GM23338 (cell line): ENCODE measurements around the gene JARID2. TPM values are rescaled to one million over a fixed set of nuclear protein-coding genes. Genes with fewer than 3 reads are reported as not detected.

Experiments
- ATAC-seq: fragments of 200-7000 bp; cut with Tn5 transposase; 3 replicates; pipeline ENCODE4 v1.9.1; 2020
- DNase-seq: peaks from one replicate; pipeline ENCODE4 v3.0.0-alpha.2; 2015; ENCODE audit warnings: low spot score
- H2AFZ ChIP-seq: fragments of 200-600 bp; sonication (generic); 2 replicates; pipeline ENCODE4 v1.8.0; 2016; ENCODE audit warnings: antibody characterized with exemption, mild to moderate bottlenecking, moderate library complexity
- H3F3A ChIP-seq: fragments of 200-600 bp; sonication (generic); replicated peaks from 2 replicates; pipeline ENCODE4 v1.8.0; 2017; ENCODE audit warnings: antibody characterized with exemption, mixed run types, low read depth
- H3K27ac ChIP-seq: fragments of 200-600 bp; sonication (generic); 2 replicates; pipeline ENCODE4 v1.6.1; 2016; ENCODE audit warnings: low read depth
- H3K27me3 ChIP-seq: fragments of 200-600 bp; sonication (generic); 2 replicates; pipeline ENCODE4 v1.8.0; 2016; ENCODE audit warnings: mild to moderate bottlenecking, mixed run types, moderate library complexity; ENCODE audit not compliant: insufficient read depth
- H3K36me3 ChIP-seq: fragments of 200-600 bp; sonication (generic); 2 replicates; pipeline ENCODE4 v1.8.0; 2016; ENCODE audit warnings: mild to moderate bottlenecking; ENCODE audit not compliant: insufficient read depth
- H3K4me1 ChIP-seq: fragments of 200-600 bp; sonication (generic); 2 replicates; pipeline ENCODE4 v1.8.0; 2016; ENCODE audit warnings: mild to moderate bottlenecking, moderate library complexity; ENCODE audit not compliant: insufficient read depth
- H3K4me2 ChIP-seq: fragments of 200-600 bp; sonication (generic); 2 replicates; pipeline ENCODE4 v1.7.1; 2017; ENCODE audit warnings: mixed run types
- H3K4me3 ChIP-seq: fragments of 200-600 bp; sonication (generic); 2 replicates; pipeline ENCODE4 v1.6.1; 2016; ENCODE audit warnings: mixed run types
- H3K79me2 ChIP-seq: fragments of 200-600 bp; sonication (generic); replicated peaks from 2 replicates; pipeline ENCODE4 v1.8.0; 2017; ENCODE audit warnings: mild to moderate bottlenecking; ENCODE audit not compliant: insufficient read depth
- H3K9me2 ChIP-seq: fragments of 200-600 bp; sonication (generic); 2 replicates; pipeline ENCODE4 v1.8.0; 2017; ENCODE audit not compliant: insufficient read depth
- H4K20me1 ChIP-seq: fragments of 200-600 bp; sonication (generic); replicated peaks from 2 replicates; pipeline ENCODE4 v1.8.0; 2017; ENCODE audit warnings: mild to moderate bottlenecking; ENCODE audit not compliant: insufficient read depth
- H3K27ac Mint-ChIP-seq: 2 replicates; pipeline ENCODE4 v1.8.0; 2020; ENCODE audit warnings: inconsistent platforms, mild to moderate bottlenecking, moderate library complexity, mixed read lengths
- H3K27me3 Mint-ChIP-seq: 3 replicates; pipeline ENCODE4 v1.8.0; 2022; ENCODE audit warnings: low read depth, mild to moderate bottlenecking, moderate library complexity, mixed read lengths, inconsistent platforms; ENCODE audit not compliant: insufficient read depth, poor library complexity
- H3K36me3 Mint-ChIP-seq: 3 replicates; pipeline ENCODE4 v1.8.0; 2021; ENCODE audit warnings: low read depth, mild to moderate bottlenecking, inconsistent platforms, moderate library complexity, mixed read lengths
- H3K4me1 Mint-ChIP-seq: 3 replicates; pipeline ENCODE4 v1.8.0; 2020; ENCODE audit warnings: mild to moderate bottlenecking, inconsistent platforms, mixed read lengths
- H3K4me3 Mint-ChIP-seq: 3 replicates; pipeline ENCODE4 v1.8.0; 2021; ENCODE audit warnings: moderate library complexity, mild to moderate bottlenecking, inconsistent platforms, mixed read lengths
- H3K9me3 Mint-ChIP-seq: 3 replicates; pipeline ENCODE4 v1.8.0; 2020; ENCODE audit warnings: moderate library complexity, mild to moderate bottlenecking, inconsistent platforms, mixed read lengths
- CREB1 ChIP-seq: fragments of 250-450 bp; sonication (Bioruptor Pico); IDR thresholded peaks from 2 replicates; pipeline ENCODE4 v1.5.0; 2020; ENCODE audit warnings: low read depth, mild to moderate bottlenecking, moderate library complexity
- EZH2phosphoT487 ChIP-seq: fragments of 200-600 bp; sonication (generic); IDR thresholded peaks from one replicate; pipeline ENCODE4 v1.8.1; 2018; ENCODE audit warnings: antibody characterized with exemption; ENCODE audit not compliant: unreplicated experiment
- JUNB ChIP-seq: IDR thresholded peaks from one replicate; pipeline ENCODE4 v1.6.1; 2016; ENCODE audit warnings: antibody characterized with exemption; ENCODE audit not compliant: unreplicated experiment
- NANOG ChIP-seq: IDR thresholded peaks from 2 replicates; pipeline ENCODE4 v1.6.1; 2016; ENCODE audit warnings: antibody characterized with exemption, borderline replicate concordance
- POLR2AphosphoS5 ChIP-seq: IDR thresholded peaks from 2 replicates; pipeline ENCODE4 v1.6.1; 2016; ENCODE audit warnings: antibody characterized with exemption, low read depth
- STAT1 ChIP-seq: IDR thresholded peaks from one replicate; pipeline ENCODE4 v1.6.1; 2016; ENCODE audit warnings: antibody characterized with exemption; ENCODE audit not compliant: unreplicated experiment
- ZNF114 ChIP-seq: fragments of 250-450 bp; sonication (Bioruptor Pico); IDR thresholded peaks from 2 replicates; pipeline ENCODE4 v1.5.0; 2020; ENCODE audit warnings: mild to moderate bottlenecking, moderate library complexity
- ZNF331 ChIP-seq: fragments of 250-450 bp; sonication (Bioruptor Pico); IDR thresholded peaks from 2 replicates; pipeline ENCODE4 v1.5.0; 2020; ENCODE audit warnings: low read depth, mild to moderate bottlenecking, moderate library complexity
- polyA plus RNA-seq: library from polyadenylated mRNA; unstranded; fragments of >200 nt; fragmentation: Nextera tagmentation; extraction: Ambion mirVana; gene quantifications from 2 replicates; pipeline ENCODE4 v1.2.1, GENCODE V29; 2016
- total RNA-seq: library from RNA; depleted of rRNA; stranded (reverse); fragments of >200 nt; shearing (Covaris generic); gene quantifications from 2 replicates; pipeline ENCODE4 v1.2.3, GENCODE V29; 2014
- TF ChIP-seq, protein P1 (sequence below), 2 experiments: fragments of 200-600 bp in 1 of 2; sonication (generic) in 1 of 2; conservative IDR thresholded peaks; 2 replicates each; pipeline versions ENCODE4 v1.5.1 to v1.6.1; 2016 to 2017; ENCODE audit warnings: antibody characterized with exemption in 2 of 2, low read depth in 2 of 2, mild to moderate bottlenecking in 2 of 2, moderate library complexity in 1 of 2
- TF ChIP-seq, protein P2 (sequence below): fragments of 250-450 bp; sonication (Bioruptor Pico); IDR thresholded peaks from 2 replicates; pipeline ENCODE4 v1.5.0; 2020; ENCODE audit warnings: mild to moderate bottlenecking, moderate library complexity
- TF ChIP-seq, protein P3 (sequence below): IDR thresholded peaks from 2 replicates; pipeline ENCODE4 v1.6.1; 2016; ENCODE audit warnings: antibody characterized with exemption

The JARID2 gene
- total and polyA plus RNA-seq, 2 experiments from 2014 or later, result 92.8 to 196 TPM

DNA sequence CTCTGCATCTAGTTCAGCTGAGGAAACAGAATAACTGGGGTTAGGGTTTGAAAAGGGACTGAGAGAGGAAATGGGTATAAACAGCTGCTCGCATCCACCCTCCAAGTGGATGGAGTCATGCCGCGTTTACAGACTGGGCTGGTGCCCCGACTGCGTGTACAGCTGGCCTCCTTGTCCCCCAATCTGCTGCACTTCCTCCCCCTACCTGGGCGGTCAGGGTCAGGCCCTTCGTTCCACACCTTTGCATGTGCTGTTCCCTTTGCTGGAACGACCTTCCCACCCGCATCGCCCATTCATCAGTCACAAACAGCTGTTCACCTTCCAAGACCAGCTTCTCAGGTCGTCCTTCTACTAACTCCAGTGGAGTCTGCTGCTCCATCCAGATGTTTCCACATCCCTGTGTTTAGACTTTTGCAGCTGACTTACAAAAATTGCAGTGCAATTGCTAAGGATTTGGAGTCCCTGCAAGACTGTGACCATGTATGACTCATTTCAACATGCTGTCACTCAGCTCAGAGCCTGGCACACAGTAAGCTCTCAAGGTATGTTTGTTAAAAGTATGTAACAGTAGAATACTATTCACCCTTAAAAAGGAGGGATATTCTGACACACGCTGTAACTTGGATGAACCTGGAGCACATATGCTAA lies 287.6 kb downstream of the JARID2 start:
- Mint-ChIP-seq H3K4me1 (no peaks in the 10 kb centered on the region), H3K9me3 (peaks cover 12% of the 10 kb centered on the region; the same call in 2 of the 3 replicates), H3K27ac (no peak overlapping the region), H3K36me3 (peaks cover 17% of the 10 kb centered on the region), H3K4me3 (no peak overlapping the region), H3K27me3 (peaks cover 10% of the 10 kb centered on the region)
- no peaks in the 10 kb centered on the region for H3K9me2 ChIP-seq
- no peaks in the 10 kb centered on the region for H3F3A ChIP-seq
- DNase-seq, result no peak
- H2AFZ ChIP-seq, result no peak overlapping the region
- no peaks in the 10 kb centered on the region for H3K79me2 ChIP-seq
- H3K36me3 ChIP-seq, result no peaks in the 10 kb centered on the region
- H4K20me1 ChIP-seq, result peaks cover 3% of the 10 kb centered on the region; the same call in 1 of the 2 replicates
- TF ChIP-seq EZH2phosphoT487 (no peak), CREB1 (CRISPR knock-in tag) (no peak), ZNF114 (CRISPR knock-in tag) (no peak), JUNB (no peak), STAT1 (no peak), POLR2AphosphoS5 (no peak)
- TF ChIP-seq, protein P1, sequence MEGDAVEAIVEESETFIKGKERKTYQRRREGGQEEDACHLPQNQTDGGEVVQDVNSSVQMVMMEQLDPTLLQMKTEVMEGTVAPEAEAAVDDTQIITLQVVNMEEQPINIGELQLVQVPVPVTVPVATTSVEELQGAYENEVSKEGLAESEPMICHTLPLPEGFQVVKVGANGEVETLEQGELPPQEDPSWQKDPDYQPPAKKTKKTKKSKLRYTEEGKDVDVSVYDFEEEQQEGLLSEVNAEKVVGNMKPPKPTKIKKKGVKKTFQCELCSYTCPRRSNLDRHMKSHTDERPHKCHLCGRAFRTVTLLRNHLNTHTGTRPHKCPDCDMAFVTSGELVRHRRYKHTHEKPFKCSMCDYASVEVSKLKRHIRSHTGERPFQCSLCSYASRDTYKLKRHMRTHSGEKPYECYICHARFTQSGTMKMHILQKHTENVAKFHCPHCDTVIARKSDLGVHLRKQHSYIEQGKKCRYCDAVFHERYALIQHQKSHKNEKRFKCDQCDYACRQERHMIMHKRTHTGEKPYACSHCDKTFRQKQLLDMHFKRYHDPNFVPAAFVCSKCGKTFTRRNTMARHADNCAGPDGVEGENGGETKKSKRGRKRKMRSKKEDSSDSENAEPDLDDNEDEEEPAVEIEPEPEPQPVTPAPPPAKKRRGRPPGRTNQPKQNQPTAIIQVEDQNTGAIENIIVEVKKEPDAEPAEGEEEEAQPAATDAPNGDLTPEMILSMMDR (conservative IDR thresholded peaks at IDR 0.05; ENCODE audit: low read depth in 2 of 2), result no peak
- H3K27ac ChIP-seq, result no peak overlapping the region
- no peak for ATAC-seq
- no peak overlapping the region for H3K4me3 ChIP-seq
- no peak overlapping the region for H3K4me2 ChIP-seq
- H3K27me3 ChIP-seq, result no peaks in the 10 kb centered on the region
- H3K4me1 ChIP-seq, result no peaks in the 10 kb centered on the region

DNA sequence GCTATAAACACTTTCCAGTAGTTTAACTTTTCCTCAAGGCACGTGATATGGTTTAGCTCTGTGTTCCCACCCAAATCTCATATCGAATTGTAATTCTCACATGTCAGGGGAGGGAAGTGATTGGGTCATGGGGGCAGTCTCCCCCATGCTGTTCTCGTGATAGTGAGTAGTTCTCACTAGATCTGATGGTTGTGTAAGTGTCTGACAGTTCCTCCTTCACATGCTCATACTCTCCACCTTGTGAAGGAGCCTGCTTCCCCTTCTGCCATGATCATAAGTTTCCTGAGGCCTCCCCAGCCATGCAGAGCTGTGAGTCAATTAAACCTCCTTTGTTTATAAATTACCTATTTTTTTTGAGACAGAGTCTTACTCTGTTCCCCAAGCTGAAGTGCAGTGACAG lies 289.1 kb downstream of the JARID2 start:
- Histone ChIP-seq H3K27me3 (no peaks in the 10 kb centered on the region), H3K4me1 (no peaks in the 10 kb centered on the region), H3K9me2 (no peaks in the 10 kb centered on the region), H4K20me1 (peaks cover 3% of the 10 kb centered on the region; the same call in 1 of the 2 replicates), H3K4me3 (no peak overlapping the region), H3K27ac (no peak overlapping the region; the same call in 1 of the 2 replicates), H3F3A (no peaks in the 10 kb centered on the region), H2AFZ (no peak overlapping the region), H3K36me3 (no peaks in the 10 kb centered on the region), H3K79me2 (no peaks in the 10 kb centered on the region), H3K4me2 (no peak overlapping the region)
- no peak for DNase-seq
- H3K36me3 Mint-ChIP-seq, result peaks cover 13% of the 10 kb centered on the region; the same call in 2 of the 3 replicates
- no peaks in the 10 kb centered on the region for H3K4me1 Mint-ChIP-seq
- H3K4me3 Mint-ChIP-seq, result no peak overlapping the region
- H3K27me3 Mint-ChIP-seq, result peaks cover 9% of the 10 kb centered on the region
- no peak overlapping the region for H3K27ac Mint-ChIP-seq
- ATAC-seq, result no peak
- H3K9me3 Mint-ChIP-seq, result peaks cover 12% of the 10 kb centered on the region; the same call in 2 of the 3 replicates
- TF ChIP-seq EZH2phosphoT487, result no peak
- TF ChIP-seq NANOG, result no peak
- no peak for TF ChIP-seq ZNF331 (CRISPR knock-in tag)
- TF ChIP-seq, protein P2, sequence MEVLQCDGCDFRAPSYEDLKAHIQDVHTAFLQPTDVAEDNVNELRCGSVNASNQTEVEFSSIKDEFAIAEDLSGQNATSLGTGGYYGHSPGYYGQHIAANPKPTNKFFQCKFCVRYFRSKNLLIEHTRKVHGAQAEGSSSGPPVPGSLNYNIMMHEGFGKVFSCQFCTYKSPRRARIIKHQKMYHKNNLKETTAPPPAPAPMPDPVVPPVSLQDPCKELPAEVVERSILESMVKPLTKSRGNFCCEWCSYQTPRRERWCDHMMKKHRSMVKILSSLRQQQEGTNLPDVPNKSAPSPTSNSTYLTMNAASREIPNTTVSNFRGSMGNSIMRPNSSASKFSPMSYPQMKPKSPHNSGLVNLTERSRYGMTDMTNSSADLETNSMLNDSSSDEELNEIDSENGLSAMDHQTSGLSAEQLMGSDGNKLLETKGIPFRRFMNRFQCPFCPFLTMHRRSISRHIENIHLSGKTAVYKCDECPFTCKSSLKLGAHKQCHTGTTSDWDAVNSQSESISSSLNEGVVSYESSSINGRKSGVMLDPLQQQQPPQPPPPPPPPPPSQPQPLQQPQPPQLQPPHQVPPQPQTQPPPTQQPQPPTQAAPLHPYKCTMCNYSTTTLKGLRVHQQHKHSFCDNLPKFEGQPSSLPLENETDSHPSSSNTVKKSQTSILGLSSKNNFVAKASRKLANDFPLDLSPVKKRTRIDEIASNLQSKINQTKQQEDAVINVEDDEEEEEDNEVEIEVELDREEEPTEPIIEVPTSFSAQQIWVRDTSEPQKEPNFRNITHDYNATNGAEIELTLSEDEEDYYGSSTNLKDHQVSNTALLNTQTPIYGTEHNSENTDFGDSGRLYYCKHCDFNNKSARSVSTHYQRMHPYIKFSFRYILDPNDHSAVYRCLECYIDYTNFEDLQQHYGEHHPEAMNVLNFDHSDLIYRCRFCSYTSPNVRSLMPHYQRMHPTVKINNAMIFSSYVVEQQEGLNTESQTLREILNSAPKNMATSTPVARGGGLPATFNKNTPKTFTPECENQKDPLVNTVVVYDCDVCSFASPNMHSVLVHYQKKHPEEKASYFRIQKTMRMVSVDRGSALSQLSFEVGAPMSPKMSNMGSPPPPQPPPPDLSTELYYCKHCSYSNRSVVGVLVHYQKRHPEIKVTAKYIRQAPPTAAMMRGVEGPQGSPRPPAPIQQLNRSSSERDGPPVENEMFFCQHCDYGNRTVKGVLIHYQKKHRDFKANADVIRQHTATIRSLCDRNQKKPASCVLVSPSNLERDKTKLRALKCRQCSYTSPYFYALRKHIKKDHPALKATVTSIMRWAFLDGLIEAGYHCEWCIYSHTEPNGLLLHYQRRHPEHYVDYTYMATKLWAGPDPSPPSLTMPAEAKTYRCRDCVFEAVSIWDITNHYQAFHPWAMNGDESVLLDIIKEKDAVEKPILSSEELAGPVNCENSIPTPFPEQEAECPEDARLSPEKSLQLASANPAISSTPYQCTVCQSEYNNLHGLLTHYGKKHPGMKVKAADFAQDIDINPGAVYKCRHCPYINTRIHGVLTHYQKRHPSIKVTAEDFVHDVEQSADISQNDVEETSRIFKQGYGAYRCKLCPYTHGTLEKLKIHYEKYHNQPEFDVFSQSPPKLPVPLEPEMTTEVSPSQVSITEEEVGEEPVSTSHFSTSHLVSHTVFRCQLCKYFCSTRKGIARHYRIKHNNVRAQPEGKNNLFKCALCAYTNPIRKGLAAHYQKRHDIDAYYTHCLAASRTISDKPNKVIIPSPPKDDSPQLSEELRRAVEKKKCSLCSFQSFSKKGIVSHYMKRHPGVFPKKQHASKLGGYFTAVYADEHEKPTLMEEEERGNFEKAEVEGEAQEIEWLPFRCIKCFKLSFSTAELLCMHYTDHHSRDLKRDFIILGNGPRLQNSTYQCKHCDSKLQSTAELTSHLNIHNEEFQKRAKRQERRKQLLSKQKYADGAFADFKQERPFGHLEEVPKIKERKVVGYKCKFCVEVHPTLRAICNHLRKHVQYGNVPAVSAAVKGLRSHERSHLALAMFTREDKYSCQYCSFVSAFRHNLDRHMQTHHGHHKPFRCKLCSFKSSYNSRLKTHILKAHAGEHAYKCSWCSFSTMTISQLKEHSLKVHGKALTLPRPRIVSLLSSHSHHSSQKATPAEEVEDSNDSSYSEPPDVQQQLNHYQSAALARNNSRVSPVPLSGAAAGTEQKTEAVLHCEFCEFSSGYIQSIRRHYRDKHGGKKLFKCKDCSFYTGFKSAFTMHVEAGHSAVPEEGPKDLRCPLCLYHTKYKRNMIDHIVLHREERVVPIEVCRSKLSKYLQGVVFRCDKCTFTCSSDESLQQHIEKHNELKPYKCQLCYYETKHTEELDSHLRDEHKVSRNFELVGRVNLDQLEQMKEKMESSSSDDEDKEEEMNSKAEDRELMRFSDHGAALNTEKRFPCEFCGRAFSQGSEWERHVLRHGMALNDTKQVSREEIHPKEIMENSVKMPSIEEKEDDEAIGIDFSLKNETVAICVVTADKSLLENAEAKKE (CRISPR knock-in tag), result no peak
- TF ChIP-seq POLR2AphosphoS5, result no peak
- TF ChIP-seq ZNF114 (CRISPR knock-in tag), result no peak
- TF ChIP-seq, protein P3, sequence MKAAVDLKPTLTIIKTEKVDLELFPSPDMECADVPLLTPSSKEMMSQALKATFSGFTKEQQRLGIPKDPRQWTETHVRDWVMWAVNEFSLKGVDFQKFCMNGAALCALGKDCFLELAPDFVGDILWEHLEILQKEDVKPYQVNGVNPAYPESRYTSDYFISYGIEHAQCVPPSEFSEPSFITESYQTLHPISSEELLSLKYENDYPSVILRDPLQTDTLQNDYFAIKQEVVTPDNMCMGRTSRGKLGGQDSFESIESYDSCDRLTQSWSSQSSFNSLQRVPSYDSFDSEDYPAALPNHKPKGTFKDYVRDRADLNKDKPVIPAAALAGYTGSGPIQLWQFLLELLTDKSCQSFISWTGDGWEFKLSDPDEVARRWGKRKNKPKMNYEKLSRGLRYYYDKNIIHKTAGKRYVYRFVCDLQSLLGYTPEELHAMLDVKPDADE, result no peak
- no peak for TF ChIP-seq CREB1 (CRISPR knock-in tag)
